H54 (cell line): ENCODE results near the gene RGS12.

ENCODE experiments used
- DNase-seq: peaks from one replicate; pipeline ENCODE4 v3.0.0; 2011; ENCODE audit warnings: low spot score, mixed read lengths; ENCODE audit not compliant: insufficient read length
- FAIRE-seq: peaks from 3 replicates; lab custom pipeline; 2011; peaks lifted over from hg19 to GRCh38; lab: Jason Lieb, UNC
- POLR2A ChIP-seq: IDR thresholded peaks from 2 replicates; pipeline ENCODE4 v1.6.1; 2011; ENCODE audit warnings: low read depth, mild to moderate bottlenecking, low read length

The RGS12 gene

DNA sequence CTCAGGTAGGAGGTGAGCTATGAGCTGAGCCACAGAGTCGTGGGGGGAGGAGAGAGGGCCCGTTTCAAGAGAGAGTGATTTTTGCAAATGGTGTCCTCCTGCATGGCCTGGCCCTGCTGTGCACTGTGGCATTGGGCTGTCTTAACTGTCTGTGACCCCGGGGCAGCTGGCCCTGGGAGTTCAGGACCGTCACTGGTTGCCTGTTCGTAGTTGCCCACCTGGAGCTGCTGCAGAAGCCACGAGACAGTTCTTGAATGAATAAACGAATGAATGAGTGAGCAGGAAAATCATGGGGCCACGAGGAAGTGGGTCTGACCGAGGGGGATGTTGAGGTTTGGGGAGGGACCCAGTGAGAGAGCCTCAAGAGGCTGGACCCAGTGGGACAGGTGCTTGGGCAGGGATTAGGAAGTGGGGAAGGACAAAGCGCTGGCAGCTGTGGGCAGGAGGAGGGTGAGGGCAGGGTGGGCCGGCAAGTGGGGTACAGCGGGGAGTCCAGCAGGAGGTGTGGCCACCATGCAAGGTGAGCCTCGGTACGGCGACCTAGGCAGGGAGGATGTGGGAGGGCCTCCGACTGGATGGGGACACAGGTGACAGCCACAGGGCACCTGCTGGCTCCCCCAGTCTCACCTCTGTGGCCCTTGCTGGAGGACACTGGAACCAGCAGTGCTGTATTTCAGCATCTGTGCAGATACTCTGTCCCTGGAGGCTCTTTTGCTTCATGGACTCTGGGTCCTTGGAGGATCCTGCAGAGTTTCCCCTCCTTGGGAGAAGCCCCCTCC, 10.2 kb downstream of the RGS12 start:
- FAIRE-seq (no peak), DNase-seq (no peak)
- TF ChIP-seq POLR2A = no peak

DNA sequence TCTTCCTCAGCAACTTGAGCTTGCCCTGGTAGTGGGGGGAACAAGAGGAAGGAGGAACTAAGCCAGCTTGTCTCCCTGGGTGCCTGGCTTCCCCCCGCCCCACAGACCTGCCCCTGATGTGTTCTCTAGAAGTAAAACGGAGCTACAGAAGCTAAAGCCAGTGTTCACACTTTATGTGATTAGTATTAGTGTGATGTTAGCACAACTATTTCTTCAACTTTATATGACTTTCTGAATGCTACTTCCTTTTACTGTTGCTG, 10.7 kb downstream of the RGS12 start:
- no peak for DNase-seq
- no peak for FAIRE-seq
- TF ChIP-seq POLR2A = no peak

DNA sequence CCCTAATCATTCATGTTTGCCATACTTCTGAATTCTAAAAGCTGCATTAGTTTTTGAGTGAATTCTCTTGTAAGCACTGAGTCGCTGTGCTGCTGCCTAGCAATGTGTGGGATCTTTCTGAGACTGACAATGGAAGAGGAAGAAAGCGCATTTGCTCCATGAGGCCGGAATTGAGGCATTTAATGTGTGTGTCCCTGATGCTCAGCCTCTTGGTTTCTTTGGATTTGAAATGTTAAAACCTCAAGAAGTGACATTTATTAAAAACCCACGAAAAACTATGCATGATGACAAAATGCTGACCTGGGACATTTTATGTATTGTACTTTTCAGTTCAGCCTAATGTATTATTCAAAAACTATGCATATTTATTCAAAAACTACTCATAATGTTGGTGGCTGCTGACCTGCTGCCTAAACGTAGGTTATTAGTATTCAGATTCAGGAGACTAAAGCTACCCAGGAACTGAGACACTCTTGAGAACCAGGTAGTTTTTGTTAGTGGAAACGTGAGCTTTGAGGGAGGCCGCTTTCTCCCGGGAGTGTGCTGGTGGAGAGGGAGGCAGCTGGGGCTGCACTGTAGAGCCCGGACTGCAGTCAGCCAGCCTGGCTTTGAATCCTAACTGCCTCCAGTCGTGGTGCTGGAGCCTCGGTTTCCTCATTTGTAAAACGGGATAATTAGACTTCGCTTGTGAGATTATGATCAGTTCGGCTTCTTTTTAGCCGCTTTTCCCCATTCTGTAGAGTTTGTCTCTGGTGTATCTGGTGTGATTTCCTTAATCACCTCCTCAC, 11.3 kb downstream of the RGS12 start:
- DNase-seq (no peak), FAIRE-seq (no peak)
- TF ChIP-seq POLR2A = no peak

DNA sequence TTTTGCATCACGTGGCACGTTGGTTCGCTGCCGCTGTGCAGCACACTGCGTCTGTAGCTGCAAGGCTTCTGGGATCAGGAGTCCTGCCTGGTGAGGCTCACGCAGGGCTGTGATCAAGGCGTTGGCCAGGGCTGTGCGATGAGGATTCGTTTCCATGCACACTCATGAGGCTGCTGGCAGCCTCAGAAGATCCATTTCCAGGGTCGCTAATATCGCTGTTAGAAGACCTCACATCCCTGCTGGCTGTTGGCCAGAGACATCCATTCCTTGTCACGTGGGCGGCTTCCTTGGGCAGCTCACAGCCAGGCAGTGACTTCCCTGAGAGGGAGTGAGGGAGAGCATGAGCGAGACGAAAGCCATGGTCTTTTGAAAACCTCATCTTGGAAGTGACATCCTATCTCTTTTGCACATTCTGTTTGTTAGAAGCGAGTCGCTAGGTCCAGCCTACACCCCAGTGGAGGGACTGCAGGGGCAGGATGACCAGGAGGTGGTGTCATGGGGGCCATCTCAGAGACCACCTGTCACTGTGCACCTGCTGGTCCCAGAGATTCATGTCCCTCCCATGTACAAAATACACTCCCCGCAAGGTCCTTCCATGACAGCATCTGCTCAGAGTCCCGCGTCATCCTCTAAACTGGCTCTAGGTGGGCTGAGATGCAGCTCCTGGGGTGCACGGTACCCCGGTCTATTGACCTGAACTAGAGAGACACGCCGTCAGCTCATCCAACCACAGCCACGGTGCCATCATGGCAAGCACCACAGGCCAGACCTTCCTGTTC, 12.2 kb downstream of the RGS12 start:
- TF ChIP-seq POLR2A = no peak
- DNase-seq = no peak
- FAIRE-seq = no peak

DNA sequence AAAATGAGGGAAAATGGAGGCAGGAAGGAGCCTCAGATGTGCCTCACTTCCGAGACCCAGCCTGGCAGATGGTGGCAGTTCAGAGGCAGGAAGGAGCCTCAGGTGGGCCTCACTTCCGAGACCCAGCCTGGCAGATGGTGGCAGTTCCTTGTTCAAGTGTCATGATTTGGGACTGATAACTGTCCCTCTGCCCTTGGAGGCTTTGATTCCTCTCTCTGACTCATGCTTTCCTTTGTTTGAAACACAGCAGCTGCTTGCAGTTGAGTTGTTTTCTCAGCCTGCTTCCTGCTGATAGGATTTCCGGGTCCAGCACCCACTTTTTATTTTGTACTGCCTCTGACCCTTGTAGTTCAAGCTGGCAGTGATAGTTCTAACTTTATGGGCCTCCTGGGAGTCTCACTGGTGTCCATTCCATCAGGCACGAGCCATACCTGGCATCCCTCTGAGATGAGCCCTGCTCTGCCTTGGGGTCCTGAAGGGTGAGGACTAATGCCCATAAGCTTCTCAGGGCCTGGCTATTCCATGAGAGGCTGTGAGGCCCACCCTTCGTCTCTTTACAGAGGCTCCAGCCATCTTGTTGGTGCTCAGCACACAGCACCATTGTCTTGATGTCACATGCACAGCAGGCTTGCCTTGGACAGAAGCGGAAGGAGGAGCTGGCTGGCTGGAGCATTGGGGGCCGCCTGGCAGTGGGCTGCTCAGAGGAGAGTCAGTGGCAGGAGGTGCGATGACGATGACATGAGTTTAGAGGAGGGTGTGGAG, 13.0 kb downstream of the RGS12 start:
- no peak for TF ChIP-seq POLR2A
- DNase-seq (no peak), FAIRE-seq (no peak)

DNA sequence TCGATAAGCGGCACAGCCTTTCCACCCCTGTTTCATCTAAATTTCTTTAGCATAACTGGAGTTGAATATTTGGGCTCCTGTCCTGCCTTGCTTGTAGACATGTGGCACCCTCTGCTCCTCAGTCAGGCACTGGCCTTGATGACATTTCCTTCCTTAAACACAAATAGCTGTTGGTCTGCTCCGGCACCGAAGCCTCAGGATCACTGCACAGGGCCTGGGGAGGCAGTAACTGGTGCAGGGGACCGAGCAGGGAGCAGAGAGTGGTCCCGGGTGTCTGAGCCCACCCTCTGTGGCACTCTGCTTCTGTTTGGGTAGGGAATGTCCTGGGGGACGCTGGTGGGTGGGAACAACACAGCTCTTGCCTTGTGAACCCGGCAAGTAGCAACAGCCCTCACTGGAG, 13.6 kb downstream of the RGS12 start:
- no peak for FAIRE-seq
- no peak for DNase-seq
- TF ChIP-seq POLR2A = no peak

DNA sequence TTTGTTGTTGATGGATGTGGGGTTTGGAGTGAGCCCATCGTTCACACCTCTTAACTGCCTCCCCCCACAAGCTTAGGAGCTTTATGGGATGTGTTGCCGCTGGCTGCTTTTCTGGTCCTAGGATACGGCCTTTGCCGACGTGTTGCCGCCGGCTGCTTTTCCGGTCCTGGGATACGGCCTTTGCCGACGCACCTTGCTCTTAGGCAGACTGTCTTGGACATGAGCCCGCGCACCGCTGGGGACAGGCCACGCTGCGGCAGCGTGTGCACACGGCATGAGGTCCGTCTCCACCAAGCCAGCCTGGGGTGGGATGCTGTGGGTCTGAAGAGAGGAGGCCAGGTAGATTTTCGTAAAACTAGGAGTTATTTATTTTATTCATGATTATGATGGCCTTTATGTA, 14.2 kb downstream of the RGS12 start:
- TF ChIP-seq POLR2A = no peak
- FAIRE-seq = no peak
- DNase-seq = no peak

DNA sequence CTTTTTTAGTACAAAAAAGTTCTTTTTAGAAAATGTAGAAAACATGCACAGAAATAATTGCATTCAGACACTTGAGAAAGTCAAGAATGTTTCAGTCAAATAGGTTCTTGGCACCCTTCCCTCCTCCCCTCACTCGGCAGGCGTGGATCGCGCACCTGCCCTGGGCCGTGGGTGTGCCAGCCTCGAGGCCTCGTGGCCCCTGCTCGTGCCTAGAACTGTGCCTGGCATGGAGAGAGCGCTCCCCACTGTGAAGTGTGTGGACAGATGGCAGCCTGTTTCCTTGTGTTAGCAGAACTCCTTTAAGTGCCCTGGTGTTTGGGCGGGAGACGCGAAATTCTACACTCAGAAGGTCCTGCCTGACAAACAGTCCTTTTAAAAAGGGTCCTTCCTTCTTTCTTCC, 14.7 kb downstream of the RGS12 start:
- DNase-seq (no peak), FAIRE-seq (no peak)
- no peak for TF ChIP-seq POLR2A

DNA sequence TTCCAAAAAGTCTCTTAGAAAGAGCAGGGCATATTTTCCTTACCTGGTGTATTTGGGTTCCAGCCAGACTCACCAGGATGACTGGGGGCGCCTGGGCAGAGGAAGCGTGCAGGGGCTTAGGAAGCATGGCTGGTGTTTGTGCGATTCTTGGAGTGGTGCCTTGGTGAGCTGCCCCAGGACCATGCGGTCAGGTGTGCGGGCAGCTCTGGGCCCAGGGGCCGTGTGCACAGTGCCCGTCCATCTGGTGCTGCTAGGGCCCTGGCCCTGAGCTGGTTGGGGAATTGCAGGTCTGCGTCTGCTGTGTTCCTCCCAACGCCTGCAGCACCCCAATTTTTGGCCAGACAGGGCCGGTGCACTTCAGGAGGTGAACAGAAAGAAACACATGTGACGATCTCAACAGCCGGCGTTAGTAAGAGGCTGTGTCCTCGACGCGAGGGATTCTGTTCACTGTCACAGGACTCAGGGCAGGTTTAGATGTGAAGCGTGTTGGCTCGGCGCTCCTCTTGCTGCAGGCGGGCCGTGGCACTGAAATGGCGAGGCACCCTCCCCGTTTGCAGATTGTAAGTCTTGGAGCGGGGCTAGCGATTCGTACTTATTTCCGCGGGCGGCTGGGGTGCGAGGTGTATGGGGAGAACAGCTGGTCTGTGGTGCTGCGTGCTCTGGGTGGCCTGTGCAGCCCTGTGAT, 15.2 kb downstream of the RGS12 start:
- FAIRE-seq = no peak
- no peak for TF ChIP-seq POLR2A
- no peak for DNase-seq

DNA sequence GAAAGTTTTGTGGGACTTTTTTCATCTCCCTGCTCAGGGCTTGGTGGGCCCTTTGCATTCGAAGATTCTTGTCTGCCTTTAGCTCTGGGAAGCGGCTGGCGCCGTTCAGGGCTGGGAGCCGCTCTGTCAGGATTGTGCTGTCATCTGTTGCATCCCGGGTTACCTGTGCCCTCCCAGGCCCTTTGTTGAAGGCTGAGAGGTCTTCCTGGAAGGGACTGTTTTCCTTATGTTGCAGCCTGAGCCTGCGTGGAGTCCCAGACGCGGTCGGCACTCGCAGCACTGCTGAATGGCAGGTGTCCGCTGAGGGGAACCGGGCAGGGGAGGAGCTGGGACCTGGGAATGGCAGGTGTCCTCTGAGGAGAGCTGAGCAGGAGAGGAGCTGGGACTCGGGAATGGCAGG, 15.9 kb downstream of the RGS12 start:
- no peak for DNase-seq
- FAIRE-seq = no peak
- TF ChIP-seq POLR2A = no peak

DNA sequence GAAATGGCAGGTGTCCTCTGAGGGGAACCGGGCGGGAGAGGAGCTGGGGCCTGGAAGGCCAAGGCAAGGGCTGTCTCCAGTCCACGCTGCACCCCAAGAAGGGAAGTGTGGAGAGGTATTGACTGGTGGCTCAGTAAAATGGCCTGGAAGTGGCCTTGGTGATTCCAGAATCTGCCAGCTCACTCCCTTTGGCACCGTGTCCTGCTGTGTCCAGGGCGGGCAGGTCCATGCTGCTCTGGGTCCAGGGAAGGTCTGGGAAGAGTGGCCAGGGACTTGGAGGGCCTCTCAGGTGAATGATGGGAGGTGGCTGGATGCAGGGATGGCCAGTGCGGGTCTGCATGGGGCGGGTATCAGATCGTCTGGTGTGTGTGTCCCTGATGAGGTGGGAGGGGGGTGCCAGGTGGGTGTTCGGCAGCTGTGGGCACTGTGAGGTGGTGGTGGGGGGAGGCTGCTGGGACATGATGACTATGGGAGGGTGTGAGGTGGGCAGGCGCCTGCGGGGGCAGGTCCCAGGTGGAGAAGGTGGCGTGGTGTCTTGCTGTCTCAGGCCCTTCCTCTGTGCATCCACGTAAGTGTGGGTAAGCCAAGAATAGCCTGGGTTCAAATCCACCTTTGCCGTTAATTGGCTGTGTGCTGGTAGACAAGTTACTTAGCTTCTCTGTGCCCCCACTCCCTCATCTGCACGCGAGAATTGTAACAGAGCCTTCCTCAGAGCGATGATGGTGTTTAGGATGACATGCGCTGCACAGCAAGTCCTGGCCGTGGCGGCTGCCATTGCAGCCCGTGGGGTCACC, 17.7 kb downstream of the RGS12 start:
- TF ChIP-seq POLR2A = no peak
- no peak for FAIRE-seq

DNA sequence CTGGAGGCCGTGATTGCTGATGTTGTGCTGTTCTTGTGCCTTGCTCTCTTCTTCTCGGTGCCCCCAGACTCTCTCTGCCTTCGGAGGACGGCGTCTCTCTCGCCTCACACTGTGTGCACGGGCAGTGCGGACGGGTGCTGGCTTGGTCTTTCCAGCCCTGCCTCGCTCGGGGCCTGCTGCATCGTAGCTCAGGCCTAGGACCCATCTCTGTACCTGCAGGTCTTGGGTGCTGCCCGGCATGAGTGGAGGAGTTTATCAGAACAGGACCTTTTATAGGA, 18.2 kb downstream of the RGS12 start:
- FAIRE-seq = no peak
- no peak for DNase-seq
- no peak for TF ChIP-seq POLR2A

More for the DNA sequence above, 17.7 kb downstream of the RGS12 start:
- DNase-seq = no peak
